Neural cell (in vitro differentiated cells): ENCODE results near the gene LIPM.

Source experiments
- EZH2 ChIP-seq: fragments of 200-600, 300-800 bp; shearing (Covaris generic), sonication (generic); IDR thresholded peaks from 2 replicates; pipeline ENCODE4 v1.6.1; 2014; ENCODE audit warnings: antibody characterized with exemption, low read length, borderline replicate concordance, mild to moderate bottlenecking; ENCODE audit not compliant: insufficient read depth, poor library complexity, severe bottlenecking
- POLR2AphosphoS5 ChIP-seq: IDR thresholded peaks from 2 replicates; pipeline ENCODE4 v1.6.1; 2012

GRCh38 chr10:88804083-88804812 is 1.7 kb downstream of the LIPM start:
- TF ChIP-seq POLR2AphosphoS5 (no peak), EZH2 (no peak)
